ENCODE results near the gene ALPL.

Gene ALPL

GRCh38 chr1:21621761-21622436 lies 112.7 kb downstream of the ALPL start:
- no peak for DNase-seq

DNA sequence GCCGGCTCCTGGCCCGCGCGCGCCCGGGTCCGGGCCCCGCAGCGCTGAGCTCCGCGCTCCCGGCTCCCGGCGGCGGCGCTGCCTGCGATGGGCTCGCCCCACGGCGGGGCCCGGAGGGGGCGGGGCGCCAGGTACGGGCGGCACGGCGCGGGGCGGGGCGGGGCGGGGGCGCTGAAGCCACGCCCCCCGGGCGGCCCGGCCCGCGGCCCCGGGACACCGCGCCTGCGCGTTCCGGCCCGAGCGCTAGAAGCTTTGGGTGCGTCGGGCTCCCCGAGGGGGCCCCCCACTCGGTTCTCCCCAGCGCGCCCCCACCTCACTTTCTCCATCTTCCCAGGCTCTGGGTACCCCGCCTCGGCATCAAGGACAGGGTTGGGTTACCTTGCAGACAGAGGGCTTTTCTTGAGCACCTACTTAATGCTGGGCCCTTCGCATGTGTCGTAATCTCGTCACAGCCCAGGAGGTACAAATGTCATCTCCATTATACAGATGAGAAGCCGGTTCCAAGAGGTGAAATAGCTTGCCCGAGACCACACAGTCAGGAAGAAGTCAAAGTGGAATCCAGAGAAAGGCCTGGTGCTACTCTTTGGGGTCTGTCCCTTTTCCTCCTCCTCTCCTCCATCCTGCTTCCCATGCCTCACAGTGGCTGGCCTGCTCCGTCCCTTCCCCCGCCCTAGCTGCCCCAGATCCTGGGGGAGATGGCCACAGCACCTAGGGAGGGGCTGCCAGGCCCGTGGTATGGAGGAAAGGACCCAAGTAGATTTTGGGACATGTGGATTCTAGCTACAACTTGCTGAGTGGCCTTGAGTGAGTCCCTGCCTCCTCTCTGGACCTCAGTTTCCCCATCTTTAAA lies 113.5 kb downstream of the ALPL start:
- DNase-seq: no peak

DNA sequence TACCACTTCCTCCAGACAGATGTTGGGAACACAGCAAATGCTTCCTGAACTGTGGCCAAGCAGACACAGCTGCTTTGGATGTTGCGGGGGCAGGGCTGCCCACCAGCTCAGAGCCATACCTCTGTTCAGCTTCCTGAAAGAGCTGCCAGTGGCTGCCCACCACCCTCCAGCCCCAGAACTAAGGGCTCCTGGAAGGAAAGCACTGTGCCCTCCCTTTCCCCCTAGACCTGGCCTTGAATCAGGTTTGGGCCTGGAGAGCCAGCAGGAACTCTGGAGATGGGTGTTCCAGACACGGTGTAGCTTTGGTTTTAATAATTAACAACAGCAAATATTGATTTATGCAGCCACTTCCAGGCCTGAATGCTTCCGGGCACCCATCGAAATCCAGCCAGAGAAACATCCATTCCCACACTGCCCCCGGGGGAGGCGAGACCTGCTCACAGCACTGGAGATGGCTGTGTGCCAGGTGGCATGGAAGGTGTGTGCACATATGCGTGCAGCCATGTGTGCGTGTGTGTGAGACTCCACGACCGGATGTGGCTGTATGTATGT lies 114.3 kb downstream of the ALPL start:
- no peak for DNase-seq

DNA sequence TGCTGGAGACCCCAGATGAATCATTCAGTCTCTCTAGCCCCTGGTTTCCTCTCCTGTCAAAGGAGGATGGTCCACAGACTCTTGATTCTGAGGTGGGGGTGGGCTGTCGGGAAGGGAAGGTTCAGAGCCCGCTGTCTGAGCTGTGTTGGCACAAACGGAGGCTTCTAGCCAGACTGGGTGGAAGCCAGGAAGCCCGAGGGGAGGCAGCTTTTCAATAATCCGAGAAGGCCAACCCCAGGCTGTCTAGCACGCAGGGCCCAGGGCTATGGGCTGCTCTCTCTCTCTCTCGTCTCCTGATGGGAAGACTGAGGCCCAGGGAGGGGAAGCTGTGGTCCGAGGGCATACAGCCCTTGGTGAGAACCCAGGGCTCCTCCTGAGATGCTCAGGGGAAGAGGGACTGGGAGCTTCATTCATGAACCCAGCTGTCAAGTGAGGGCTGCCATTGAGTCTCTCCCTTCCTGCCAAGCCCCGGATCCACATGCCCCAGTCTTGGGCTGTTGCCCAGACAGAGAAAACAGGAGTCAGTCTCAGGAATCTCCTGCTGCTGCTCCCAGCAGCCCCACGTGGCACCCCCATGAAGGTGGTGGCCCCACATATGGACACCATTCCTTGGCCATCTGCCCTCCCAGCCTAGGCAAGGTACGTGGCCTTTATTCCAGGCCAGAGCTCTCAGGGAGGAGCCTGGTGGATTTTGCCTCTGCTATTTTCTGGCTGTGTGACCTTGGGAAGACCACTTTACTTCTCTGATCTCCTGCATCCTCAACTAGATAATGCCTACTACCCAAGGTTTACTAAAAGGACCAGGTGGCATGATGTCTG lies 115.6 kb downstream of the ALPL start:
- no peak for DNase-seq

DNA sequence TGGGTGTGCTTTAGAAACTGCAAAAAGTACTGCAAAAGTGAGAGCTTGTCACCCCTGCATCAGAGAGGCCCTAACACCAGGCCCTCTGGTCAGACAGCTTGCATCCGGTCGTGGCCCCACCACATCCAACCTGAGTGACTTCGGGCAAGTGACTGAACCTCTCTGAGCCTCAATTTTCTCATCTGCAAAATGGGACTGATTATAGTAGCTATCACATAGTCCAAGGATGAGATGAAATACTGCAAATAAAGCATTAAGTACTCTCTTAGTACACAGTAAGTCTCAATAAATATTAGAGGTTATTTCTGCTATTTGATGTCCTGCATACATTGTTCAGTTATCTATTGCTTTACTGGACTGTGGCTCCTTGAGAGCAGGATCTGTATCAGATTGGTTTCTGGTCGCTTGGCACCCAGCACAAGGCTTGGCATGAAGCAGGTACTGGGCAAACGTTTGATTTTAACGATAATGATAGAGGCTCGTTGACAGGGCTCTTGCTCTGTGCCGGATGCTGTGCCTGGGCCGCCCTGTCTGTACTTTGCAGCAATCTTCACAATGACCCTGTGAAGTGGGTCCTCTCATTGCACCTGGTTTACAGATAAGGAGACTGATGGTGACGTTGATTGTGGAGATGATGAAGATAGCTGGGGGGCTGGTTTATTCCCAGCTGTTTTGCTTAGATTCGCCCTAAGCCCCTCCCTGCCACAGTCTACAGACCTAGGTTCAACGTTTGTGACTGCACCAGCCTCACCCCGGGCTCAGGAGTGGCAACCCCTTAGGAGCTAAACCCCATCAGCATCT lies 116.4 kb downstream of the ALPL start:
- DNase-seq: no peak

- DNase-seq: no peak
These were observed 117.7 kb downstream of the ALPL start for GRCh38 chr1:21626921-21627339.
